Activated CD8-positive, alpha-beta T cell treated with anti-CD3 and anti-CD28 coated beads for 36 hours (primary cell): ENCODE results near the gene KCNK7. TPM values are rescaled to one million over a fixed set of nuclear protein-coding genes. Genes with fewer than 3 reads are reported as not detected.

Experiments
- ATAC-seq: fragments of 200-7000 bp; cut with Tn5 transposase; one replicate; pipeline ENCODE4 v1.10.0; 2021; ENCODE audit warnings: mild to moderate bottlenecking, moderate library complexity
- CTCF ChIA-PET: fragments of 350-600 bp; sonication (Branson Sonifier 250); formaldehyde crosslinking; loops from one replicate; lab custom pipeline; 2021; ENCODE audit warnings: antibody characterized with exemption; lab: Charles Lee
- POLR2A ChIA-PET: fragments of 350-600 bp; sonication (Branson Sonifier 250); formaldehyde crosslinking; loops from one replicate; lab custom pipeline; 2021; ENCODE audit warnings: antibody characterized with exemption; lab: Charles Lee
- DNase-seq: peaks from one replicate; pipeline ENCODE4 v3.0.0-alpha.2; 2020
- H3K27ac Mint-ChIP-seq: one replicate; pipeline ENCODE4 v1.8.0; 2021; ENCODE audit warnings: mild to moderate bottlenecking, mixed read lengths
- H3K27me3 Mint-ChIP-seq: one replicate; pipeline ENCODE4 v1.8.0; 2021; ENCODE audit warnings: mixed read lengths
- H3K36me3 Mint-ChIP-seq: one replicate; pipeline ENCODE4 v1.8.0; 2021; ENCODE audit warnings: low read depth, mixed read lengths
- H3K4me1 Mint-ChIP-seq: one replicate; pipeline ENCODE4 v1.8.0; 2021; ENCODE audit warnings: low read depth, mixed read lengths
- H3K4me3 Mint-ChIP-seq: one replicate; pipeline ENCODE4 v1.8.0; 2021; ENCODE audit warnings: mild to moderate bottlenecking, moderate library complexity, mixed read lengths
- H3K9me3 Mint-ChIP-seq: one replicate; pipeline ENCODE4 v1.8.0; 2021; ENCODE audit warnings: mixed read lengths
- intact Hi-C: fragments of 100-400 bp; cut with micrococcal nuclease; formaldehyde crosslinking; loops from one replicate; pipeline ENCODE4 v1.10.0; 2022
- total RNA-seq, 2 experiments: library from RNA; stranded (reverse); gene quantifications; one replicate each; pipeline ENCODE4 v1.2.3, GENCODE V29; 2021
- TF ChIP-seq, protein P1 (sequence below): fragments of 200-600 bp; IDR thresholded peaks from one replicate; pipeline ENCODE4 v1.8.0; 2022; ENCODE audit warnings: antibody characterized with exemption, mild to moderate bottlenecking

The KCNK7 gene
- total RNA-seq, 2 experiments from 2014 or later, result 0.77 TPM; not detected in 1

DNA sequence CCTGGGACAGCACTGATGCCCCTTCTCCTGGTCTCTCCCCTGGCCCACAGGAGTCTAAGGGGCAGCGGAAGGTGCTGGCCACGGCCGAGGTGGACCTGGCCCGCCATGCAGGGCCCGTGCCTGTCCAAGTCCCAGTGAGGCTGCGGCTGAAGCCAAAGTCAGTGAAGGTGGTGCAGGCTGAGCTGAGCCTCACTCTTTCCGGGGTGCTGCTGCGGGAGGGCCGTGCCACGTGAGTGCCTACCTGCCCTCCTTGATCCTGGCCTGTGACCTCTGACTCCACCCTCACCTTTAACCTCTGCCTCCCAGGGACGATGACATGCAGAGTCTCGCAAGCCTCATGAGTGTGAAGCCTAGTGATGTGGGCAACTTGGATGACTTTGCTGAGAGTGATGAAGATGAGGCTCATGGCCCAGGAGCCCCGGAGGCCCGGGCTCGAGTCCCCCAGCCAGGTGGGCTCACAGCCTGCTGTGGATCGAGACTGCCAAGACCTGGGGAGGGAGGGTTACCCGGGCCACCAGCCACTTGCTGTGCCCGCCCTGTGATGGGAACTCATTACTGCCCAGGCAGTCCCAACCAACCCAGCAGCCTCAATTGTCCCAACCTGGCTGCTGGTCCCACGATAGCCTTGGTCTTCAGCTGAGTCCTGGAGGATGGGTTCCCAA is 15.4 kb downstream of the KCNK7 start:
- Mint-ChIP-seq H3K4me3 (no peak overlapping the region), H3K9me3 (no peaks in the 10 kb centered on the region), H3K27ac (peak overlapping the region; percentile 30), H3K27me3 (no peaks in the 10 kb centered on the region), H3K4me1 (peaks cover 31% of the 10 kb centered on the region), H3K36me3 (peaks cover 35% of the 10 kb centered on the region)
- TF ChIP-seq, protein P1, sequence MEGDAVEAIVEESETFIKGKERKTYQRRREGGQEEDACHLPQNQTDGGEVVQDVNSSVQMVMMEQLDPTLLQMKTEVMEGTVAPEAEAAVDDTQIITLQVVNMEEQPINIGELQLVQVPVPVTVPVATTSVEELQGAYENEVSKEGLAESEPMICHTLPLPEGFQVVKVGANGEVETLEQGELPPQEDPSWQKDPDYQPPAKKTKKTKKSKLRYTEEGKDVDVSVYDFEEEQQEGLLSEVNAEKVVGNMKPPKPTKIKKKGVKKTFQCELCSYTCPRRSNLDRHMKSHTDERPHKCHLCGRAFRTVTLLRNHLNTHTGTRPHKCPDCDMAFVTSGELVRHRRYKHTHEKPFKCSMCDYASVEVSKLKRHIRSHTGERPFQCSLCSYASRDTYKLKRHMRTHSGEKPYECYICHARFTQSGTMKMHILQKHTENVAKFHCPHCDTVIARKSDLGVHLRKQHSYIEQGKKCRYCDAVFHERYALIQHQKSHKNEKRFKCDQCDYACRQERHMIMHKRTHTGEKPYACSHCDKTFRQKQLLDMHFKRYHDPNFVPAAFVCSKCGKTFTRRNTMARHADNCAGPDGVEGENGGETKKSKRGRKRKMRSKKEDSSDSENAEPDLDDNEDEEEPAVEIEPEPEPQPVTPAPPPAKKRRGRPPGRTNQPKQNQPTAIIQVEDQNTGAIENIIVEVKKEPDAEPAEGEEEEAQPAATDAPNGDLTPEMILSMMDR, result no peak
- no peak for ATAC-seq
- CTCF ChIA-PET, result interaction anchor here (5.7 kb wide), 1 partner anchor 14 kb away, joined by 24 read pairs; the partner anchor contains the start of gene KCNK7
- no peak for DNase-seq
- intact Hi-C loops, result no loop called here
- POLR2A ChIA-PET, result interaction anchor here (0.9 to 5.4 kb wide), 5 partner anchors 8 to 30 kb away, joined by 3 to 87 read pairs (median 4); partner anchors contain the start of gene KCNK7

DNA sequence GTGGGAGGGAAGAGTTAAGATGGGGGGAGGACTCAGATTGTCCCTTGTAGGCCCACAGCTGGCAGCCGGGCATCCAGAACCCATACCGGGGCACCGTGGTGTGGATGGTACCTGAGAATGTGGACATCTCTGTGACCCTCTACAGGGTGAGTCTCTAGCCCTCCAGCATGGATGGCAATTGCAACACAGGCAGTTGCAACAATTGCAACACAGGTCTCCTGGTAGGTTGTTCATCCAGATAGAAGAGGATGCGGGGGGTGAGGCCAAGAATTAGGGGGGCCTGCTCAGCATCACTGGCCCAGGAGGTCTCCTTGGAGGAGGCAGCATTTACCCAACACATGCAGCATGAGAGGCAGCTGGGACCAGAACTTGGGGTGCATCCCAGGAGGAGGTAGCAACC is 16.3 kb downstream of the KCNK7 start:
- Mint-ChIP-seq H3K36me3 (peaks cover 32% of the 10 kb centered on the region), H3K4me3 (no peak overlapping the region)

DNA sequence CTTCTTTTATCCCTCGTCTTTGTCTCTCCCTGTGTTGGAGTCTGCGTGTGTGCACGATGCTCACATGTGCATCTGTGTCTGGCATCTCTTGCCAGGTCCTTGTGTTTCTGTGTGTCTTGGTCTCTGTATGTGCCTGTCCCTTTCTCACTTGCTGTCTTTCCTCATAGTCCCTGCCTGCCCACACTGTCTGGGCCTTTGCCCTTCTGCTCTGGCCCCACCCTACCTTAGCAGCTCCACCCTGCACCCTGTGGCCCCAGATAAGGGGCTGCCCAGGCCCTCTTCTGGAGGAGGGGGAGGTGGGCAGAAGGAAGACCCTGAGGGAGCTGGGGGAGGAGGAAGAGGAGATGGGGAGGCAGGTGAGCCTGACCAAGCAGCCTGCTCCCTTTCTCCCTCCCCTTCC is 16.9 kb downstream of the KCNK7 start:
- DNase-seq, result no peak
- TF ChIP-seq, protein P1, result no peak
- Mint-ChIP-seq H3K9me3 (no peaks in the 10 kb centered on the region), H3K4me1 (peaks cover 41% of the 10 kb centered on the region), H3K27me3 (no peaks in the 10 kb centered on the region), H3K27ac (peak overlapping the region; percentile 43), H3K36me3 (peaks cover 33% of the 10 kb centered on the region), H3K4me3 (peak overlapping the region; percentile 90)
- POLR2A ChIA-PET, result interaction anchor here (5.4 kb wide), 2 partner anchors 9 to 15 kb away, joined by 39 to 87 read pairs; partner anchors contain the start of gene KCNK7
- CTCF ChIA-PET, result interaction anchor here (3.2 to 4.6 kb wide), 2 partner anchors 9 to 15 kb away, joined by 14 to 84 read pairs; no protein-coding TSS in a partner anchor
- no peak for ATAC-seq
- intact Hi-C loops, result loop anchor here (5.0 kb wide), 1 partner anchor 36 kb away; no protein-coding TSS in a partner anchor

More for the DNA sequence above, 16.3 kb downstream of the KCNK7 start:
- TF ChIP-seq, protein P1, result no peak
- CTCF ChIA-PET, result interaction anchor here (4.6 to 5.7 kb wide), 2 partner anchors 9 to 15 kb away, joined by 24 to 84 read pairs; partner anchors contain the start of gene KCNK7
- DNase-seq (no peak), ATAC-seq (no peak)
- POLR2A ChIA-PET, result interaction anchor here (5.4 kb wide), 2 partner anchors 9 to 15 kb away, joined by 39 to 87 read pairs; partner anchors contain the start of gene KCNK7
- intact Hi-C loops, result loop anchor here (5.0 kb wide), 1 partner anchor 37 kb away; no protein-coding TSS in a partner anchor
- Mint-ChIP-seq H3K27me3 (no peaks in the 10 kb centered on the region), H3K27ac (no peak overlapping the region), H3K9me3 (no peaks in the 10 kb centered on the region), H3K4me1 (peaks cover 37% of the 10 kb centered on the region)

DNA sequence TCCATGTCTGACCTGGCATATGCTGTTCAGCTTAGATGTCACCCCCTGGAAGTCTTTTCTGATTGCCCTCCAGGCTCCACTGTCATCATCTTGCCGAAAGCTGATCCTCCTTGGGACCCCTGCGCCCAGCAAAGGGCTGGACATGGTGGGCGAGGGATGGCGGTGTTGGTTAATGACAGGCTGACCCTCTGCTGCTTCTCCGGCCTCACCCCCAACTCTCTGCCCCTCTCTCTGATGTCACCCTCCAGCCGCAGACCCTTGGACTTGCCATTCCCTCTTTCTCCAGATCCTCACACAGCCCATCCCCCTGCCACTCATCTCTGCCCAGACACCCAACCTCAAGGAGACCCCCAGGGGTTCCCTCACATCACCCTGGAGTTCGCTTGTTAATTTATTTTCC is 17.5 kb downstream of the KCNK7 start:
- CTCF ChIA-PET, result interaction anchor here (1.7 to 4.6 kb wide), 3 partner anchors 10 to 18 kb away, joined by 5 to 84 read pairs (median 14); partner anchors contain the start of gene KCNK7
- Mint-ChIP-seq H3K9me3 (no peaks in the 10 kb centered on the region), H3K4me3 (peak overlapping the region; percentile 90), H3K4me1 (peaks cover 42% of the 10 kb centered on the region), H3K27ac (peak overlapping the region; percentile 43), H3K27me3 (no peaks in the 10 kb centered on the region), H3K36me3 (peaks cover 34% of the 10 kb centered on the region)
- ATAC-seq (no peak), DNase-seq (no peak)
- POLR2A ChIA-PET, result interaction anchor here (3.3 to 5.4 kb wide), 3 partner anchors 10 to 37 kb away, joined by 11 to 87 read pairs (median 39); partner anchors contain the start of gene KCNK7
- intact Hi-C loops, result loop anchor here (5.0 kb wide), 1 partner anchor 36 kb away; no protein-coding TSS in a partner anchor
- TF ChIP-seq, protein P1, result no peak
